Prostate gland (tissue), 2 donors: ENCODE results near the gene BANP.

ENCODE experiments used
- POLR2A ChIP-seq: fragments of 450-650 bp; IDR thresholded peaks from one replicate; pipeline ENCODE4 v1.6.1; 2016; ENCODE audit warnings: antibody characterized with exemption, mild to moderate bottlenecking
- POLR2AphosphoS5 ChIP-seq: sonication (generic); formaldehyde crosslinking; IDR thresholded peaks from one replicate; pipeline ENCODE4 v1.6.1; 2017; ENCODE audit warnings: antibody characterized with exemption
- TF ChIP-seq, protein P1 (sequence below), 4 experiments: fragments of 200-600 bp in 2 of 4; fragments of 450-650 bp in 2 of 4; sonication (generic) in 2 of 4; IDR thresholded peaks; 1 replicate in 3 of 4; 2 replicates in 1 of 4; pipeline ENCODE4 v1.5.1; 2016 to 2019; ENCODE audit warnings: antibody characterized with exemption in 4 of 4, mild to moderate bottlenecking in 2 of 4, moderate library complexity in 2 of 4

DNA sequence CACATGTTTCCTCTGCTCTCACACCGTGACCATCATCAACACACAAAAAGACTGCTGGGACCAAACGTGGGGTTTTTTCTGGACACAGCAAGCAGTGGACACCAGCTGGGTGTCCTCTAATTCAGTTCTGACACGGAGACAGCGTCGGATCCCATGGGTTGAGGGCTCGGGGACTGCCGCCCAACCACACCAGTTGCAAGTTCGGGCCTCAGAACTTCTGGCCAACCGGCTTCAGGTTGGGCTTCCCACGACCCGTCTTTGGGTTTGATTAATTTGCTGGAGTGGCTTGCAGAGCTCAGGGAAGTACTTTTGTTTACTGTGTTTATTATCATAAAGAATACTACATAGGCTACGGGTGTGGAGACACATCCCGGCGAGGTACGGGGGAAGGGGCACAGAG, 97.8 kb downstream of the BANP start:
- TF ChIP-seq, protein P1, sequence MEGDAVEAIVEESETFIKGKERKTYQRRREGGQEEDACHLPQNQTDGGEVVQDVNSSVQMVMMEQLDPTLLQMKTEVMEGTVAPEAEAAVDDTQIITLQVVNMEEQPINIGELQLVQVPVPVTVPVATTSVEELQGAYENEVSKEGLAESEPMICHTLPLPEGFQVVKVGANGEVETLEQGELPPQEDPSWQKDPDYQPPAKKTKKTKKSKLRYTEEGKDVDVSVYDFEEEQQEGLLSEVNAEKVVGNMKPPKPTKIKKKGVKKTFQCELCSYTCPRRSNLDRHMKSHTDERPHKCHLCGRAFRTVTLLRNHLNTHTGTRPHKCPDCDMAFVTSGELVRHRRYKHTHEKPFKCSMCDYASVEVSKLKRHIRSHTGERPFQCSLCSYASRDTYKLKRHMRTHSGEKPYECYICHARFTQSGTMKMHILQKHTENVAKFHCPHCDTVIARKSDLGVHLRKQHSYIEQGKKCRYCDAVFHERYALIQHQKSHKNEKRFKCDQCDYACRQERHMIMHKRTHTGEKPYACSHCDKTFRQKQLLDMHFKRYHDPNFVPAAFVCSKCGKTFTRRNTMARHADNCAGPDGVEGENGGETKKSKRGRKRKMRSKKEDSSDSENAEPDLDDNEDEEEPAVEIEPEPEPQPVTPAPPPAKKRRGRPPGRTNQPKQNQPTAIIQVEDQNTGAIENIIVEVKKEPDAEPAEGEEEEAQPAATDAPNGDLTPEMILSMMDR (IDR thresholded peaks at IDR 0.05): no peak
- TF ChIP-seq POLR2AphosphoS5 (no peak), POLR2A (no peak)
